ENCODE data around the gene DBH. TPM values are rescaled to one million over a fixed set of nuclear protein-coding genes. Genes with fewer than 3 reads are reported as not detected.

The DBH gene
- total RNA-seq, 4 donors from 2014 or later = 0.11 to 0.15 TPM; not detected in 2

DNA sequence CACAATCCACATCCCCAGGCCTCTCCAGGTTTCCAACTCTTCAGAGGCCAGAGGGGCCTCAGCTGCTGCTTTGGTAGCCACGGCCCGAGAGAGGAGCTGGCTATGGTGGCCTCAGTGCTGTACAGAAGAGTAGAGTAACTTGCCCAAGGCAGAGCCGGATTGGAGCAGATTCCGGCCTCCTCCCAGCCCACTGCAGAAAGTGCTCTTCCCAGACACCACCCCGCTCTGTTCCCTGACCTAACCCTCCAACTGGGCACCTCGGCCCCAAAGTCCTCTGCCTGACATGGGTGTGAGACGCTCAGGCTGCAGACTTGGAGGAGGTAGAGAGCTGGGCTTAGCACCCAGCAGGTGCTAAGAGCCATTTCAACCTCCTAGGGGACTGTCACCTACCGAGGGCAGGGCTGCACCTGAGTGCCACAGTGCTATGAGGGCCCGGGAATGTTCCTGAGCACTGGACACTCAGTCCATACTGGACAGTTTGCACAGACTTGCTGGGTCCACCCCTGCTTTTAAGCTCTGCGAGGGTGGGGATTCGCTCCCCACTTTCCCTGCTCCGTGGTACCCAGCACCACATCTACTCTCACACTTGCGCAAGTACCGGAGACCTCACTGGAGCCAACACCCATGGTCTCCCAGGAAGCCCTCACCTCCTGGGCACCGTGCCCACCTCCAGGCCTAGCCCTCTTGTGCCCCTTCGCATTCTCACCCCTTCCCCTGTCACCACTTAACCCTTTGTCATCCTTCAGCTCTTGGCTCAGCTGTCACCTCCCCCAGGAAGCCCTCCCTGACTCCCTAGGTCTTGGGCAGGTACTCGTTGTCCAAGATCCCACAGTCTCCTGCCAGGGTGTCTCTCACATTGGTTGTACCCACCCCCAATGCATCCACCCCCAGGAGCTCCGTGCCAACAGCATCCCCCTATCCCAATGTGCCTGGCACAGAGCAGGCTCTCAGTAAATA lies 49.8 kb downstream of the DBH start:
- Histone ChIP-seq H3K36me3 (no peaks in the 10 kb centered on the region), H3K27ac (no peak overlapping the region), H3K4me3 (replicated peaks in 1 of 3) (no peak overlapping the region), H3K4me1 (peaks cover 0 to 35% of the 10 kb centered on the region in 2 donors), H3K9me3 (no peaks in the 10 kb centered on the region), H3K27me3 (no peaks in the 10 kb centered on the region)
- TF ChIP-seq POLR2A (IDR thresholded peaks at IDR 0.05) = no peak
- TF ChIP-seq, protein P1, sequence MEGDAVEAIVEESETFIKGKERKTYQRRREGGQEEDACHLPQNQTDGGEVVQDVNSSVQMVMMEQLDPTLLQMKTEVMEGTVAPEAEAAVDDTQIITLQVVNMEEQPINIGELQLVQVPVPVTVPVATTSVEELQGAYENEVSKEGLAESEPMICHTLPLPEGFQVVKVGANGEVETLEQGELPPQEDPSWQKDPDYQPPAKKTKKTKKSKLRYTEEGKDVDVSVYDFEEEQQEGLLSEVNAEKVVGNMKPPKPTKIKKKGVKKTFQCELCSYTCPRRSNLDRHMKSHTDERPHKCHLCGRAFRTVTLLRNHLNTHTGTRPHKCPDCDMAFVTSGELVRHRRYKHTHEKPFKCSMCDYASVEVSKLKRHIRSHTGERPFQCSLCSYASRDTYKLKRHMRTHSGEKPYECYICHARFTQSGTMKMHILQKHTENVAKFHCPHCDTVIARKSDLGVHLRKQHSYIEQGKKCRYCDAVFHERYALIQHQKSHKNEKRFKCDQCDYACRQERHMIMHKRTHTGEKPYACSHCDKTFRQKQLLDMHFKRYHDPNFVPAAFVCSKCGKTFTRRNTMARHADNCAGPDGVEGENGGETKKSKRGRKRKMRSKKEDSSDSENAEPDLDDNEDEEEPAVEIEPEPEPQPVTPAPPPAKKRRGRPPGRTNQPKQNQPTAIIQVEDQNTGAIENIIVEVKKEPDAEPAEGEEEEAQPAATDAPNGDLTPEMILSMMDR (IDR thresholded peaks at IDR 0.05) = no peak
- intact Hi-C loops (cut with DNase I) = no loop called here
- 77 to 81% methylated on average over 17 to 18 of the region's 18 CpGs for WGBS, 2 donors
- DNase-seq = no peak

DNA sequence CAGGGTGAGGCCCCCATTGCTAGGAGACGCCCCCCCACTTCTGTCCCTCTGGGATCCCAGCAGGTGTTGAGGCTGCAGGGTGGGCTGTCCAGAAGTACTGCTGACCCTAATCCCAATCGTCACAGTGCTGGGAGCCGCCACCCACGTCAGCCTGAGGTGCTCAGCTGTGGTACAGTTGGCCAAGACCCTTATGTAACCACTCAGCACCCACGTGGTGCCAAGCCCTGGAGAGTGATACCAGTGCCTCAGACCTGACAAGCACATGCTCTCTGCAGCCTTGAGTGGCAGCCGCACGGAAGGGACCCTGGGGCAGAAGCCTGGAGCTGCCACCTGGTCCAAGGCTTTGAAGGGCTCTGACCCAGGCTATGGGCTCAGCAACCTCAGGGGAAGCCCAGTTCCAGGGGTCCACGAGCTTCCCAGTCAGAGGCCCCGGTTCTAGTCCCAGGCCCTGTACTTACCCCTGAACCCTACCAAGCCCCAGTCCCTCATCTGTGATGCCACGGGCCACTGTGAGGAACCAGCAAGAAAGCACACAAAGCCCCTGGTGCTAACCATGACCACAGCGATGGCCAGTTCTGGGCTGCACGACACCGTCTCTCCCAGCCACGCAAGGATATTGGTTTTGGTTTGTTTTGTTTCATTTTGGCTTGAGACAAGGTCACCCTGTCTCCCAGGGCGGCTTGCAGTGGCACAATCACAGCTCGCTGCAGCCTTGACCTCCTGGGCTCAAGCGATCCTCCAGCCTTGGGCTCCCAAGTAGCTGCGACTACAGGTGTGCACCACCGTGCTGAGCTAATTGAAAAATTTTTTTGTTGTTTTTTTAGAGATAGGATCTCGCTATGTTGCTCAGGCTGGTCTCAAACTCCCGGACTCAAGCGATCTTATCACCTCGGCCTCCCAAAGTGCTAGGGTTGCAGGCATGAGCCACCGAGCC lies 50.7 kb downstream of the DBH start:
- H3K4me1 ChIP-seq = peaks cover 0 to 35% of the 10 kb centered on the region in 2 donors
- no peak overlapping the region for H3K4me3 ChIP-seq (replicated peaks in 1 of 3)
- WGBS, 2 donors = 86 to 89% methylated on average over 20 of the region's 24 CpGs
- TF ChIP-seq, protein P1 (IDR thresholded peaks at IDR 0.05) = no peak
- TF ChIP-seq POLR2A (IDR thresholded peaks at IDR 0.05) = no peak
- DNase-seq = peak; percentile 87 to 88
- H3K27ac ChIP-seq = no peak overlapping the region
- H3K36me3 ChIP-seq = no peaks in the 10 kb centered on the region
- H3K27me3 ChIP-seq = no peaks in the 10 kb centered on the region
- no peaks in the 10 kb centered on the region for H3K9me3 ChIP-seq
- intact Hi-C loops (cut with DNase I) = no loop called here

DNA sequence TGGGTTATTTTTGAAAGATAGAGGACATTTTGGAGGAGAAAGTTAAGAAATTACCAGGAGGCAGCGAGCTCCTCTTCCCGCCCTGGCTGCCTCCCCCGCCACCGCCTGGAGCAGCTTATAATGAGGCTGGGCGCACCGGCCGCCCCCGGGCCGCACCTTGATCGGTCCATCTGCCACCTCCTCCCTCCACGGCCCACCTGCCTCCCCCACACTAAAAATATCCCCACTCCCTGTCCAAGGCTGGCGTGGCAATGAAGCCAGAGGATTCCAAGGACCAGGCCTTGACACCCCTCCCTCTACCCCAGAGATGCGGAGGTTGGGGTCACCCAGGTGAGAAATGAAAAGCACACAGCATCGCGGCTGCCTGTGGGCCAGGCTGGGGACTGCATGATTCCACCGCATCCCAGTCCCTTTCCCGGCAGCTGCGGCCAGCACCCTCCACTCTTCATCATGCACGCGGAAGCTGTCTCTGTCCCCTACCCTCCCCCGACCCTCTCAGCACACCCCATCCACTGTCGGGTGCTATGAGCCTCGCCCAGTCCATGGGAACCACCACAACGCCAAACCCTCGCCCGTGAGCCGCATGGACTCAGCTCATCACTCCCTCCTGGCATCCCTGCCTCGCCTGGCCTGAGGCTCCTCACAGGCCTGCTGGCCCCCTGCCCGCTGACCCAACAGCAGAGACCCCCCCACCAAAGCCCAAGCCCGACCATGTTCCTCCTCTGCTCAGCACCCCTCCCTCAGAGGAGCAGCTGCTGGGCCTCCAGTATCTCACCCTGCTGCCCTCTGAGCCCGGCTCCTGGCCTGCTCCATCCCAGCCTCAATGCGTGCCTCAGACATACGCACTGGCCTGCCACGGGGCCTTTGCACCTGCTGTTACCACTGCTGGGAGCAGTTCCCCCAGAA lies 51.9 kb downstream of the DBH start:
- TF ChIP-seq, protein P1 (IDR thresholded peaks at IDR 0.05) = no peak
- TF ChIP-seq POLR2A (IDR thresholded peaks at IDR 0.05) = no peak
- Histone ChIP-seq H3K27me3 (no peaks in the 10 kb centered on the region), H3K4me3 (replicated peaks in 1 of 3) (no peak overlapping the region), H3K9me3 (no peaks in the 10 kb centered on the region), H3K4me1 (peaks cover 0 to 33% of the 10 kb centered on the region in 2 donors), H3K36me3 (no peaks in the 10 kb centered on the region), H3K27ac (no peak overlapping the region)
- 92 to 96% methylated on average over 28 to 34 of the region's 34 CpGs for WGBS, 2 donors
- no peak for DNase-seq
- intact Hi-C loops (cut with DNase I) = no loop called here

DNA sequence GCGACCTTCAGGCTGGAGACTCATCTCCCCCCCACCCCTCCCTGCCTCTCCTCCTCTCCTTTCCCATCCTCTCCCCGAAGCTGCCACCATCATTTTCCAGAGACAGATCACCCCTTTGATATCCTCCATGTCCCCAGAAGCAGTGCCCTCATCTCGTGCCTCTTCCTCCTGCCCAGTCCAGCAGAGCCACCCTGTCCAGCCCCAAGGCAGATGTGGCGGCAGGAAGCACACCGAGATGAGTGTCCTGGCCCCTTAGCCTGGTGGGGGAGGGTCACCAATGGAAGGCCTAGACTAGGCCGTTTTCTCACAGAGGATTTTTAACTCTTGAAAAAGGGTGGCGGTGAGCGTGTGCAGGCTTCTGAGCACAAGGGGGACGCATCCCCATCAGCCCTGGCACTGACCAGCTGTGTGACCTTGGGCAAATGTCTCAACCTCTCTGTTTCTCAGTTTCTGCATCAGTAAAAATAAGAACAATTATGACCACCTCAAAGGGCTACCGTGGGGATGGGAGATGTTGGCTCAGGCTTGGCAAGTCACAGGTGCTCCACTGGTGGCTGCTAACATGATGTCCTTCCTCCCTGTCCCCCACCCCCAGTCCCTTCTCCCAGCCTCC lies 53.1 kb downstream of the DBH start:
- DNase-seq = no peak
- Histone ChIP-seq H3K4me1 (peaks cover 0 to 24% of the 10 kb centered on the region in 2 donors), H3K36me3 (no peaks in the 10 kb centered on the region), H3K27me3 (no peaks in the 10 kb centered on the region), H3K9me3 (no peaks in the 10 kb centered on the region), H3K4me3 (replicated peaks in 1 of 3) (no peak overlapping the region), H3K27ac (no peak overlapping the region)
- no peak for TF ChIP-seq POLR2A (IDR thresholded peaks at IDR 0.05)
- TF ChIP-seq, protein P1 (IDR thresholded peaks at IDR 0.05) = no peak
- 83 to 86% methylated on average over 10 of the region's 10 CpGs for WGBS, 2 donors
- intact Hi-C loops (cut with DNase I) = no loop called here
